ENCODE measurements around the gene WFDC8. TPM values are rescaled to one million over a fixed set of nuclear protein-coding genes. Genes with fewer than 3 reads are reported as not detected.

The WFDC8 gene
- total RNA-seq, 4 donors from 2014 or later: not detected

GRCh38 chr20:45578231-45578630, 853 bp downstream of the WFDC8 start:
- no peak for TF ChIP-seq CTCF (IDR thresholded peaks at IDR 0.05; ENCODE audit: low read depth)

- no peak for TF ChIP-seq CTCF (IDR thresholded peaks at IDR 0.05; ENCODE audit: low read depth)
These were observed 2.1 kb downstream of the WFDC8 start for GRCh38 chr20:45576995-45577394.

GRCh38 chr20:45575931-45576330, 3.2 kb downstream of the WFDC8 start:
- TF ChIP-seq CTCF (IDR thresholded peaks at IDR 0.05; ENCODE audit: low read depth): no peak

GRCh38 chr20:45564760-45565276, 14.3 kb downstream of the WFDC8 start:
- no peak for TF ChIP-seq CTCF (IDR thresholded peaks at IDR 0.05; ENCODE audit: low read depth)

GRCh38 chr20:45555198-45555597, 23.9 kb downstream of the WFDC8 start:
- TF ChIP-seq CTCF (IDR thresholded peaks at IDR 0.05; ENCODE audit: low read depth): no peak

- no peak for TF ChIP-seq CTCF (IDR thresholded peaks at IDR 0.05; ENCODE audit: low read depth)
These were observed 26.6 kb downstream of the WFDC8 start for GRCh38 chr20:45552456-45552855.

GRCh38 chr20:45550765-45551164, 28.3 kb downstream of the WFDC8 start:
- no peak for TF ChIP-seq CTCF (IDR thresholded peaks at IDR 0.05; ENCODE audit: low read depth)

All from subcutaneous adipose tissue (tissue), 4 donors.